H1 (cell line): ENCODE measurements around the gene CAMKMT. TPM values are rescaled to one million over a fixed set of nuclear protein-coding genes. Genes with fewer than 3 reads are reported as not detected.

ENCODE experiments used
- CTCF ChIA-PET: fragments of 300-600 bp; sonication (Branson Sonifier 250); formaldehyde crosslinking; loops from one replicate; lab custom pipeline; 2021; ENCODE audit not compliant: partially characterized antibody; lab: Charles Lee
- POLR2A ChIA-PET: fragments of 300-600 bp; sonication (Branson Sonifier 250); formaldehyde crosslinking; loops from one replicate; lab custom pipeline; 2021; ENCODE audit warnings: inconsistent platforms; ENCODE audit not compliant: partially characterized antibody; lab: Charles Lee
- DNase-seq, 2 experiments: peaks; one replicate each; pipeline versions ENCODE4 v3.0.0 to v3.0.0-alpha.2; 2010 to 2022; ENCODE audit warnings: low spot score in 2 of 2, low read depth in 1 of 2, mixed read lengths in 1 of 2
- FAIRE-seq: peaks from 2 replicates; lab custom pipeline; 2011; peaks lifted over from hg19 to GRCh38; lab: Jason Lieb, UNC
- H2AFZ ChIP-seq: 2 replicates; pipeline ENCODE4 v1.8.1; 2012; ENCODE audit warnings: low read length, inconsistent platforms
- H2AK5ac ChIP-seq: 2 replicates; pipeline ENCODE4 v1.6.1; 2013; ENCODE audit warnings: low read depth, low read length
- H2BK120ac ChIP-seq: replicated peaks from 2 replicates; pipeline ENCODE3; 2013; ENCODE audit warnings: low read depth, low read length, inconsistent platforms
- H2BK12ac ChIP-seq: 2 replicates; pipeline ENCODE4 v1.6.1; 2013; ENCODE audit warnings: low read depth, low read length
- H2BK15ac ChIP-seq: 2 replicates; pipeline ENCODE4 v1.6.1; 2013; ENCODE audit warnings: low read length
- H2BK20ac ChIP-seq: 2 replicates; pipeline ENCODE4 v1.6.1; 2013; ENCODE audit warnings: low read length
- H2BK5ac ChIP-seq: 2 replicates; pipeline ENCODE4 v1.6.1; 2013; ENCODE audit warnings: low read depth, low read length
- H3K14ac ChIP-seq: 2 replicates; pipeline ENCODE4 v1.6.1; 2013; ENCODE audit warnings: inconsistent platforms; ENCODE audit not compliant: insufficient read length
- H3K18ac ChIP-seq: 2 replicates; pipeline ENCODE4 v1.6.1; 2013; ENCODE audit warnings: low read length; ENCODE audit errors: extremely low read depth
- H3K23ac ChIP-seq: 2 replicates; pipeline ENCODE4 v1.6.1; 2013; ENCODE audit warnings: inconsistent platforms; ENCODE audit not compliant: insufficient read length
- H3K23me2 ChIP-seq: 2 replicates; pipeline ENCODE4 v1.6.1; 2013; ENCODE audit warnings: low read depth, low read length
- H3K27ac ChIP-seq: 2 replicates; pipeline ENCODE4 v1.6.1; 2011; ENCODE audit warnings: low read depth, low read length, inconsistent platforms
- H3K27me3 ChIP-seq, 4 experiments: replicated peaks in 1 of 4; 1 replicate in 1 of 4; 2 replicates in 3 of 4; pipeline versions ENCODE4 v1.6.1 to v1.8.1; 2011 to 2013; ENCODE audit warnings: low read length in 3 of 4, mild to moderate bottlenecking in 3 of 4, inconsistent platforms in 2 of 4, mixed read lengths in 2 of 4, moderate library complexity in 1 of 4; ENCODE audit not compliant: control insufficient read depth in 3 of 4, insufficient read depth in 3 of 4; ENCODE audit errors: extremely low read depth in 1 of 4
- H3K36me3 ChIP-seq, 4 experiments: 2 replicates each; pipeline versions ENCODE4 v1.6.1 to v1.8.1; 2011 to 2013; ENCODE audit warnings: mild to moderate bottlenecking in 4 of 4, low read length in 3 of 4, moderate library complexity in 2 of 4, control low read depth in 1 of 4, inconsistent platforms in 1 of 4; ENCODE audit not compliant: insufficient read depth in 4 of 4, control insufficient read depth in 2 of 4
- H3K4ac ChIP-seq: replicated peaks from 2 replicates; pipeline ENCODE3; 2013; ENCODE audit warnings: low read length, low read depth, mixed read lengths, inconsistent platforms; ENCODE audit not compliant: insufficient read length
- H3K4me1 ChIP-seq, 4 experiments: replicated peaks in 1 of 4; 1 replicate in 1 of 4; 2 replicates in 3 of 4; pipeline versions ENCODE4 v1.6.1 to v1.8.1; 2011 to 2013; ENCODE audit warnings: low read length in 3 of 4, inconsistent platforms in 2 of 4, mixed read lengths in 1 of 4; ENCODE audit not compliant: insufficient read depth in 4 of 4, control insufficient read depth in 3 of 4
- H3K4me2 ChIP-seq, 2 experiments: 2 replicates each; pipeline versions ENCODE4 v1.6.1 to v1.8.1; 2011 to 2013; ENCODE audit warnings: low read depth in 2 of 2, low read length in 2 of 2, control low read depth in 1 of 2, inconsistent platforms in 1 of 2, mild to moderate bottlenecking in 1 of 2; ENCODE audit not compliant: insufficient read depth in 1 of 2
- H3K4me3 ChIP-seq, 4 experiments: fragments of 200-600, 300-600 bp in 1 of 4; sonication (generic), shearing (Covaris generic), sonication (Bioruptor Twin) in 1 of 4; 2 replicates each; pipeline versions ENCODE4 v1.5.1 to v1.8.1; 2011 to 2016; ENCODE audit warnings: low read length in 4 of 4, low read depth in 3 of 4, control low read depth in 2 of 4, inconsistent platforms in 2 of 4, mild to moderate bottlenecking in 2 of 4, mixed read lengths in 1 of 4, moderate library complexity in 1 of 4; ENCODE audit not compliant: insufficient read depth in 2 of 4; ENCODE audit errors: extremely low read depth in 1 of 4
- H3K56ac ChIP-seq: replicated peaks from 2 replicates; pipeline ENCODE3; 2013; ENCODE audit warnings: low read depth, mild to moderate bottlenecking, mixed read lengths, low read length, inconsistent platforms; ENCODE audit not compliant: insufficient read length
- H3K79me1 ChIP-seq: 2 replicates; pipeline ENCODE4 v1.6.1; 2013; ENCODE audit warnings: low read depth, low read length, control low read depth
- H3K79me2 ChIP-seq, 2 experiments: 2 replicates each; pipeline versions ENCODE4 v1.6.1 to v1.8.1; 2012 to 2013; ENCODE audit warnings: low read length in 2 of 2, mild to moderate bottlenecking in 2 of 2, inconsistent platforms in 1 of 2; ENCODE audit not compliant: insufficient read depth in 2 of 2, control insufficient read depth in 1 of 2
- H3K9ac ChIP-seq, 4 experiments: replicated peaks in 1 of 4; 1 replicate in 1 of 4; 2 replicates in 3 of 4; pipeline versions ENCODE4 v1.6.1 to v1.8.1; 2011 to 2013; ENCODE audit warnings: low read depth in 3 of 4, low read length in 3 of 4, control low read depth in 2 of 4, mild to moderate bottlenecking in 2 of 4, moderate library complexity in 2 of 4, inconsistent platforms in 1 of 4; ENCODE audit errors: extremely low read depth in 1 of 4
- H3K9me3 ChIP-seq, 2 experiments: 2 replicates each; pipeline versions ENCODE4 v1.6.1 to v1.8.1; 2012 to 2013; ENCODE audit warnings: mild to moderate bottlenecking in 2 of 2, moderate library complexity in 2 of 2, control low read depth in 1 of 2, inconsistent platforms in 1 of 2, low read depth in 1 of 2, low read length in 1 of 2, mixed read lengths in 1 of 2; ENCODE audit not compliant: insufficient read depth in 2 of 2
- H4K20me1 ChIP-seq, 2 experiments: replicated peaks in 1 of 2; 2 replicates each; pipeline versions ENCODE3 to v1.8.1; 2011 to 2013; ENCODE audit warnings: inconsistent platforms in 2 of 2, low read length in 2 of 2, mild to moderate bottlenecking in 1 of 2; ENCODE audit not compliant: insufficient read depth in 2 of 2, control insufficient read depth in 1 of 2
- H4K5ac ChIP-seq: 2 replicates; pipeline ENCODE4 v1.6.1; 2013; ENCODE audit warnings: low read length, low read depth, mixed read lengths, inconsistent platforms; ENCODE audit not compliant: insufficient read length
- H4K8ac ChIP-seq: 2 replicates; pipeline ENCODE4 v1.8.0; 2013; ENCODE audit warnings: mild to moderate bottlenecking, moderate library complexity, low read length, inconsistent platforms; ENCODE audit not compliant: insufficient read depth; ENCODE audit errors: extremely low read depth
- H4K91ac ChIP-seq: replicated peaks from 2 replicates; pipeline ENCODE3; 2013; ENCODE audit warnings: low read length, mixed read lengths, inconsistent platforms; ENCODE audit not compliant: insufficient read length
- CREB1 ChIP-seq: IDR thresholded peaks from 2 replicates; pipeline ENCODE4 v1.6.1; 2012; ENCODE audit warnings: inconsistent platforms
- RFX5 ChIP-seq: IDR thresholded peaks from 2 replicates; pipeline ENCODE4 v1.6.1; 2011; ENCODE audit warnings: low read depth, low read length, improper control_type of control experiment, borderline replicate concordance
- WGBS, 2 experiments: shearing (Covaris generic) in 1 of 2; methylation state at CpG; one replicate each; pipeline versions ENCODE4 v1.1.6 to v1.1.7; 2013 to 2015; ENCODE audit warnings: low lambda C conversion rate in 2 of 2, mixed read lengths in 2 of 2, inconsistent platforms in 1 of 2, low coverage in 1 of 2, missing lambda C conversion rate in 1 of 2; ENCODE audit not compliant: insufficient replicate concordance in 2 of 2, insufficient coverage in 1 of 2, insufficient read length in 1 of 2; ENCODE audit errors: extremely low coverage in 1 of 2, missing lambda C conversion rate in 1 of 2; 5-methylcytosine and 5-hydroxymethylcytosine counted together
- polyA plus RNA-seq, 7 experiments: library from polyadenylated mRNA; depleted of rRNA in 3 of 7; stranded (reverse) in 5 of 7; unstranded in 2 of 7; fragments of >200 nt in 5 of 7; fragments of 200-250 nt in 2 of 7; gene quantifications; 1 replicate in 5 of 7; 2 replicates in 1 of 7; 4 replicates in 1 of 7; pipeline versions ENCODE4 v1.2.1 to v1.2.3, GENCODE V29; 2011 to 2013; ENCODE audit warnings: missing spikeins in 2 of 7, mixed read lengths in 2 of 7
- total RNA-seq: library from RNA; stranded (reverse); fragmentation: NEBNext Ultra II Directional; extraction: Animal tissue kit (Norgen Biotek cat#: 25700); gene quantifications from 2 replicates; pipeline ENCODE4 v1.2.1, GENCODE V29; 2021

CAMKMT gene
- total and polyA plus RNA-seq, 2 of the 8 experiments (the other 6 are each of a cell fraction or from before 2014, with no cell fraction given) = 14.7 to 22.4 TPM

- no peak overlapping the region for H2AK5ac ChIP-seq
- DNase-seq (no peak), FAIRE-seq (no peak)
- H2AFZ ChIP-seq = no peak overlapping the region
- POLR2A ChIA-PET = no interaction called here
- no peak overlapping the region for H2BK120ac ChIP-seq
- H3K23me2 ChIP-seq = peaks cover 2% of the 10 kb centered on the region; the same call in 1 of the 2 replicates
- H4K5ac ChIP-seq = no peak overlapping the region
- CTCF ChIA-PET = no interaction called here
- H2BK20ac ChIP-seq = no peak overlapping the region
- H2BK5ac ChIP-seq = no peak overlapping the region
- no peak overlapping the region for H3K14ac ChIP-seq
- no peak overlapping the region for H3K18ac ChIP-seq
- no peak overlapping the region for H4K91ac ChIP-seq
- no peaks in the 10 kb centered on the region for H3K79me1 ChIP-seq
- no peaks in the 10 kb centered on the region for H3K79me2 ChIP-seq
- H3K4ac ChIP-seq = no peak overlapping the region
- no peak overlapping the region for H3K9ac ChIP-seq
- 0 out of 8 replicates have a peak, but pooled peaks cover 0 to 2% (median 0%) of the 10 kb centered on the region in 4 experiments for H3K36me3 ChIP-seq
- no peaks in the 10 kb centered on the region for H4K20me1 ChIP-seq
- no peaks in the 10 kb centered on the region for H3K27me3 ChIP-seq
- H3K56ac ChIP-seq = no peak overlapping the region
- H4K8ac ChIP-seq = no peak overlapping the region
- no peak for TF ChIP-seq CREB1
- no peak for TF ChIP-seq RFX5
- TF ChIP-seq, all 59 proteins: peak for 0
- H2BK15ac ChIP-seq = no peak overlapping the region
- 90% methylated on average over 4 of the region's 4 CpGs; no CpG with 5 or more reads in 1 of the 2 experiments for WGBS, 2 experiments
- H3K23ac ChIP-seq = no peak overlapping the region
- no peak overlapping the region for H3K27ac ChIP-seq
- peaks cover 2 to 26% (median 16%) of the 10 kb centered on the region in 4 experiments; a peak in 4 of 7 replicates for H3K4me1 ChIP-seq
- no peak overlapping the region for H3K4me2 ChIP-seq
- no peaks in the 10 kb centered on the region for H3K9me3 ChIP-seq
- H2BK12ac ChIP-seq = no peak overlapping the region
- no peak overlapping the region for H3K4me3 ChIP-seq
Observed at GRCh38 chr2:44549856-44550255, 188.1 kb downstream of the CAMKMT start.
